Cerebellar nuclear complex (tissue), 1 donor: Measurements from ENCODE around the gene NINL.
A peak's percentile ranks its signal among the peaks of the same experiment; 100 is the strongest.

Source experiments
- DNase-seq, 2 experiments: peaks; one replicate each; lab custom pipeline; 2025; lab: John Stamatoyannopoulos, UW

NINL gene

GRCh38 chr20:25500880-25501351, 84.4 kb downstream of the NINL start:
- no peak for DNase-seq

GRCh38 chr20:25499855-25500434, 85.4 kb downstream of the NINL start:
- no peak for DNase-seq

- no peak for DNase-seq
Measured at GRCh38 chr20:25499031-25499430, 86.3 kb downstream of the NINL start.

GRCh38 chr20:25498280-25498606, 87.1 kb downstream of the NINL start:
- DNase-seq = no peak

GRCh38 chr20:25497586-25498279, 87.6 kb downstream of the NINL start:
- no peak for DNase-seq

- DNase-seq = no peak
Measured at GRCh38 chr20:25496968-25497401, 88.3 kb downstream of the NINL start.

GRCh38 chr20:25496165-25496967, 89.0 kb downstream of the NINL start:
- no peak for DNase-seq

- no peak for DNase-seq
Measured at GRCh38 chr20:25495189-25495824, 90.0 kb downstream of the NINL start.

GRCh38 chr20:25494506-25495188, 90.7 kb downstream of the NINL start:
- DNase-seq = no peak

GRCh38 chr20:25493748-25494505, 91.4 kb downstream of the NINL start:
- DNase-seq = no peak

- DNase-seq = no peak
Measured at GRCh38 chr20:25493137-25493536, 92.2 kb downstream of the NINL start.

- DNase-seq = no peak
Measured at GRCh38 chr20:25491446-25492038, 93.8 kb downstream of the NINL start.

- no peak for DNase-seq
Measured at GRCh38 chr20:25490656-25491445, 94.5 kb downstream of the NINL start.

- DNase-seq = no peak
Measured at GRCh38 chr20:25489221-25489871, 96.0 kb downstream of the NINL start.

- DNase-seq = no peak
Measured at GRCh38 chr20:25487975-25488374, 97.4 kb downstream of the NINL start.

- DNase-seq = no peak
Measured at GRCh38 chr20:25487306-25487705, 98.0 kb downstream of the NINL start.

- DNase-seq = no peak
Measured at GRCh38 chr20:25486377-25486776, 99.0 kb downstream of the NINL start.

- DNase-seq = no peak
Measured at GRCh38 chr20:25485872-25486271, 99.5 kb downstream of the NINL start.

- DNase-seq = peak in 1 of 2 experiments; percentile 9
Measured at GRCh38 chr20:25484911-25485511, 100.3 kb downstream of the NINL start.
